AG04450 (cell line): ENCODE results near the gene MARCHF3. TPM values are rescaled to one million over a fixed set of nuclear protein-coding genes. Genes with fewer than 3 reads are reported as not detected.
"Not testable (repeated sequence)": the region's sequence is repeated elsewhere in the genome, so short reads cannot be mapped to it uniquely, and the experiment has no call there.

Experiments
- CTCF ChIA-PET: fragments of 300-600, 350-600 bp; formaldehyde crosslinking; extraction: SDS; loops from one replicate; lab custom pipeline; 2022; ENCODE audit warnings: antibody characterized with exemption, inconsistent platforms; lab: Charles Lee
- POLR2A ChIA-PET: fragments of 350-600 bp; formaldehyde crosslinking; extraction: SDS; loops from one replicate; lab custom pipeline; 2021; ENCODE audit warnings: antibody characterized with exemption, inconsistent platforms; lab: Yijun Ruan, JAX
- DNase-seq: peaks from one replicate; pipeline ENCODE4 v3.0.0-alpha.2; 2011; ENCODE audit warnings: low read depth, low spot score
- H3K27ac ChIP-seq: one replicate; pipeline ENCODE4 v1.5.1; 2012; ENCODE audit warnings: low read depth, low read length, control low read depth
- H3K27me3 ChIP-seq: one replicate; pipeline ENCODE4 v1.6.0; 2012; ENCODE audit warnings: low read length; ENCODE audit not compliant: control insufficient read depth, insufficient read depth
- H3K4me3 ChIP-seq: 2 replicates; pipeline ENCODE4 v1.5.1; 2011; ENCODE audit warnings: mild to moderate bottlenecking, low read depth, low read length, control low read depth
- H3K9me3 ChIP-seq: 2 replicates; pipeline ENCODE4 v1.5.1; 2012; ENCODE audit warnings: low read length; ENCODE audit not compliant: control insufficient read depth, insufficient read depth
- CTCF ChIP-seq: IDR thresholded peaks from 2 replicates; pipeline ENCODE4 v1.5.1; 2011; ENCODE audit warnings: low read depth, low read length, control low read depth, inconsistent platforms
- polyA plus RNA-seq: library from polyadenylated mRNA; depleted of rRNA; stranded (reverse); fragments of >200 nt; gene quantifications from 2 replicates; pipeline ENCODE4 v1.2.3, GENCODE V29; 2011

Gene MARCHF3
- polyA plus RNA-seq, 1 experiment, result 6.7 TPM

DNA sequence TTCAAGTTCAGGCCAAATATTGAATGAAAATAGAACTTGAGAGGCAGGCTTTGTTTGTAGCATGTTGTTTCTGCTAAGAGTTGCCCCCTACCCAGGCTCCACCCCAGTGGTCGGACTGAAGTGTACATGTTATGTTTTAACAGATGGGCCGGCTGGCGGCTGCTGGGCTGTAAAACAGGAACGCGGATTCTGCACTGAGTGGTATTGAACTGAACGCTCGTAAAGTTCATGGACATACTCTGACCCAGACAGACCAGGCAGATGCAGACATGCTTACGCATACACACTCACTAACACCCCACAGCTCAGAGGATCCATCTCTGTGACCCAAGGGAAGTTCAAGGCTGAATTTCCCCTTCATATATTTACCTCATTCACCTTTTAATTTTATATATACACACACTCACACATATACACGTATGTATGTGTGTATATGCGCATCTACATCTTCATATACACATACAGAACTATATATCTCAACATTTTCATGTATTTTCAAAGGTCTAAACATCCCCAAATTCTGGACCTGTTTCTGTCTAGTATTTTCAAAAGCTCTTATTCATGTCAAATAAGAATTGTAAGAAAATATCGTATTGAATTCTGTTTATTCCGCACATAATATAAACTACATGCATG, 1.4 kb downstream of the MARCHF3 start:
- Histone ChIP-seq H3K27ac (no peak overlapping the region), H3K9me3 (no peaks in the 10 kb centered on the region; the same call in 1 of the 2 replicates), H3K27me3 (no peaks in the 10 kb centered on the region), H3K4me3 (peak overlapping the region; percentile 94)
- ChIA-PET POLR2A (interaction anchor here (0.8 kb wide), 2 partner anchors 24 to 183 kb away, joined by 3 read pairs; no protein-coding TSS in a partner anchor), CTCF (interaction anchor here (0.5 to 2.5 kb wide), 13 partner anchors 8 to 464 kb away, joined by 3 to 11 read pairs (median 3); no protein-coding TSS in a partner anchor)
- TF ChIP-seq CTCF, result no peak
- DNase-seq, result no peak

- Histone ChIP-seq H3K4me3 (no peak overlapping the region), H3K27me3 (no peaks in the 10 kb centered on the region), H3K9me3 (no peaks in the 10 kb centered on the region; the same call in 1 of the 2 replicates), H3K27ac (no peak overlapping the region)
- ChIA-PET POLR2A (no interaction called here), CTCF (interaction anchor here (1.7 to 2.5 kb wide), 3 partner anchors 12 to 248 kb away, joined by 4 to 11 read pairs (median 7); no protein-coding TSS in a partner anchor)
- TF ChIP-seq CTCF, result no peak
- no peak for DNase-seq
These were observed 2.8 kb downstream of the MARCHF3 start for GRCh38 chr5:127027539-127027938.

DNA sequence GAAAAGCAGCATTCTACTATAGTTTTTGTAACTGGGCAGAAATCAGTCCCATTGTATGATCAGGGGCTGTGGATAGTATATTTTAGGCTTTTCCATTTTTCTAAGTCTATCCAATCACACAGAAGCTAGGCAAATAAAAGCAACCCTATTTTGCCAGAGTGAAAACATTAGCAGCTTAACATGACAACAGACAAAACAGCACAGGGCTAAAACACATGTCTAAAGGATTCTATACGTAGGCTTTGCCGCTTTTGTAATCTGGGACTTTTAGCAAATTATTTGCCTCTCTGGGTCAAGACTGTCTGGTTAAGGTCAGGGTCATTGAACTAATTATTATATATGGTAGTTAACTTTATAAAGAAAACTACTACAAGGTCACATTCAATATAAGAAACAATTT, 4.2 kb downstream of the MARCHF3 start:
- no peak for TF ChIP-seq CTCF
- H3K4me3 ChIP-seq, result no peak overlapping the region
- no peak for DNase-seq
- H3K9me3 ChIP-seq, result no peaks in the 10 kb centered on the region; the same call in 1 of the 2 replicates
- ChIA-PET CTCF (interaction anchor here (1.3 kb wide), 1 partner anchor 288 kb away, joined by 4 read pairs; no protein-coding TSS in a partner anchor), POLR2A (no interaction called here)
- no peak overlapping the region for H3K27ac ChIP-seq
- H3K27me3 ChIP-seq, result no peaks in the 10 kb centered on the region

DNA sequence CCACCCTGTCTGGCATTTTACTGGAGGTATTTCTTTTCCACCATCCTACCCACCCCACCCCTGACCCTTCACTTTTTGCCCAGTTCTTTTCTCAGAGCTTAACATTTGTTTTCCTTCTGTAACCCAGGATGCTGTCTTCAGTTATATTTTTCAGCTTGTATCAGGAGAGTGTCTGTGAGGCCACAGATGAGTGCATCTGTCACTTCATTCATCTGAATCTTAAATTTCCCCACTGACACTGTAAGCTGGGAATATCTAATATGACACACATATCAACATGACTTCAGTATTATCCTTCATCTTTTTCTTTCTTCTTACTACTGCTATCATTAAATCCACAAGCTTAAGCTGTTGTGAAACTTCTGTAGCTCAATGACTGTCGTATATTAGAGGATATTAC, 4.9 kb downstream of the MARCHF3 start:
- DNase-seq, result no peak
- ChIA-PET POLR2A (no interaction called here), CTCF (interaction anchor here (1.3 kb wide), 3 partner anchors 9 to 288 kb away, joined by 4 to 5 read pairs (median 4); no protein-coding TSS in a partner anchor)
- Histone ChIP-seq H3K27me3 (no peaks in the 10 kb centered on the region), H3K9me3 (no peaks in the 10 kb centered on the region), H3K4me3 (no peak overlapping the region), H3K27ac (no peak overlapping the region)
- TF ChIP-seq CTCF, result no peak

DNA sequence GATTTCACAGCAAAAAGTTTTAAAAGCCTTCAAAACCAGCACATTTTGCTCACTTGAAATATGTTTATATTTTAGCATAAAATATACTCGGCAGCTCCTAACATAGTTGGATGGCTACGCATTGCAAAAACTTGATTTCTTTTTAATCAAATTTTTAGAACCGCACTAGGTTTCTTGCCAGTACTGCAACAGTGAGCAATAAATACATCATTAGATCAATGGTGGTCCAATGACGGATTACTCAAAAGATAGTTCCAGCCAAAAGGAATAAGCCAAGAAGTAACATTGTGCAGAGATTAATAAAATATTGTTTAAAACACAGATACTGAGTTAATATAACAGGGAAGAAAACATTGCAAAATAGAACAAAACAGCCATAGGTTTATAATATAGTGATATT, 5.5 kb downstream of the MARCHF3 start:
- POLR2A ChIA-PET, result no interaction called here
- no peaks in the 10 kb centered on the region for H3K9me3 ChIP-seq
- no peak overlapping the region for H3K4me3 ChIP-seq
- H3K27ac ChIP-seq, result no peak overlapping the region
- no peak for DNase-seq
- CTCF ChIA-PET, result interaction anchor here (1.3 kb wide), 2 partner anchors 9 to 245 kb away, joined by 4 to 5 read pairs; no protein-coding TSS in a partner anchor
- TF ChIP-seq CTCF, result no peak
- H3K27me3 ChIP-seq, result no peaks in the 10 kb centered on the region

GRCh38 chr5:127023552-127024191, 6.7 kb downstream of the MARCHF3 start:
- CTCF ChIA-PET, result not testable (repeated sequence)

More at GRCh38 chr5:127023552-127024191, 6.7 kb downstream of the MARCHF3 start:
- H3K4me3 ChIP-seq, H3K27me3 ChIP-seq, DNase-seq, H3K9me3 ChIP-seq, H3K27ac ChIP-seq, POLR2A ChIA-PET: not testable (repeated sequence)
